AG04450 (cell line): Measurements from ENCODE around the gene LRRC4B. TPM values are rescaled to one million over a fixed set of nuclear protein-coding genes. Genes with fewer than 3 reads are reported as not detected.

Source experiments
- CTCF ChIA-PET: fragments of 300-600, 350-600 bp; formaldehyde crosslinking; extraction: SDS; loops from one replicate; lab custom pipeline; 2022; ENCODE audit warnings: antibody characterized with exemption, inconsistent platforms; lab: Charles Lee
- POLR2A ChIA-PET: fragments of 350-600 bp; formaldehyde crosslinking; extraction: SDS; loops from one replicate; lab custom pipeline; 2021; ENCODE audit warnings: antibody characterized with exemption, inconsistent platforms; lab: Yijun Ruan, JAX
- DNase-seq: peaks from one replicate; pipeline ENCODE4 v3.0.0-alpha.2; 2011; ENCODE audit warnings: low read depth, low spot score
- H3K27ac ChIP-seq: one replicate; pipeline ENCODE4 v1.5.1; 2012; ENCODE audit warnings: low read depth, low read length, control low read depth
- H3K27me3 ChIP-seq: one replicate; pipeline ENCODE4 v1.6.0; 2012; ENCODE audit warnings: low read length; ENCODE audit not compliant: control insufficient read depth, insufficient read depth
- H3K4me3 ChIP-seq: 2 replicates; pipeline ENCODE4 v1.5.1; 2011; ENCODE audit warnings: mild to moderate bottlenecking, low read depth, low read length, control low read depth
- H3K9me3 ChIP-seq: 2 replicates; pipeline ENCODE4 v1.5.1; 2012; ENCODE audit warnings: low read length; ENCODE audit not compliant: control insufficient read depth, insufficient read depth
- CTCF ChIP-seq: IDR thresholded peaks from 2 replicates; pipeline ENCODE4 v1.5.1; 2011; ENCODE audit warnings: low read depth, low read length, control low read depth, inconsistent platforms
- polyA plus RNA-seq: library from polyadenylated mRNA; depleted of rRNA; stranded (reverse); fragments of >200 nt; gene quantifications from 2 replicates; pipeline ENCODE4 v1.2.3, GENCODE V29; 2011

LRRC4B gene
- polyA plus RNA-seq, 1 experiment: not detected

- no peak for TF ChIP-seq CTCF
- Histone ChIP-seq H3K4me3 (no peak overlapping the region), H3K9me3 (peaks cover 13% of the 10 kb centered on the region), H3K27ac (no peak overlapping the region), H3K27me3 (no peaks in the 10 kb centered on the region)
- POLR2A ChIA-PET: no interaction called here
- no peak for DNase-seq
- CTCF ChIA-PET: interaction anchor here (1.1 kb wide), 1 partner anchor 123 kb away, joined by 4 read pairs; no protein-coding TSS in a partner anchor
Measured at GRCh38 chr19:50480281-50481111, 87.7 kb downstream of the LRRC4B start.

DNA sequence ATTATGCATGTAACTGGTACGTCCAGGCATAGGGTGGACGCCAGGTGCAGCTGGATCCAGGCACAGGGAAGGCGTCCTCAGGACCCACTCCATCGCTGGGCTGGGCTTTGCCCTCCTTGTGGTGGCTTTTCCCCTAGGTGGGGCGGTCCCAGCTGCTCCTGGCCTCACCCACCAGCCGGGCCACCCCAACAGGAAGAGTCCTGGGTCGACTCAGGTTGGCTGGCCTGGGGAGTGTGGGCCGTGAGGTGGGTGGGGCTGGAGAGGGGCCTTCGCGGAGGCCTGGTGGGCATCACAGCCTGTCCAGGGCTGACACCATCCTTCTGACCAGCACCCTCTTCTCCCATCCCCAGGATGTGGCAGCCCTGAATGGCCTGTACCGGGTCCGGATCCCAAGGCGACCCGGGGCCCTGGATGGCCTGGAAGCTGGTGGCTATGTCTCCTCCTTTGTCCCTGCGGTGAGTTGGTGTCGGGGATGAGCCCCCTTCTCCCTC, 88.4 kb downstream of the LRRC4B start:
- no peak for TF ChIP-seq CTCF
- Histone ChIP-seq H3K27ac (no peak overlapping the region), H3K9me3 (peaks cover 13% of the 10 kb centered on the region), H3K27me3 (no peaks in the 10 kb centered on the region), H3K4me3 (no peak overlapping the region)
- DNase-seq: no peak
- CTCF ChIA-PET: interaction anchor here (0.7 to 1.5 kb wide), 5 partner anchors 14 to 122 kb away, joined by 3 to 6 read pairs (median 4); partner anchors contain the start of gene NR1H2
- POLR2A ChIA-PET: interaction anchor here (0.6 to 1.8 kb wide), 2 partner anchors 19 to 31 kb away, joined by 3 to 4 read pairs; partner anchors contain the start of gene JOSD2

DNA sequence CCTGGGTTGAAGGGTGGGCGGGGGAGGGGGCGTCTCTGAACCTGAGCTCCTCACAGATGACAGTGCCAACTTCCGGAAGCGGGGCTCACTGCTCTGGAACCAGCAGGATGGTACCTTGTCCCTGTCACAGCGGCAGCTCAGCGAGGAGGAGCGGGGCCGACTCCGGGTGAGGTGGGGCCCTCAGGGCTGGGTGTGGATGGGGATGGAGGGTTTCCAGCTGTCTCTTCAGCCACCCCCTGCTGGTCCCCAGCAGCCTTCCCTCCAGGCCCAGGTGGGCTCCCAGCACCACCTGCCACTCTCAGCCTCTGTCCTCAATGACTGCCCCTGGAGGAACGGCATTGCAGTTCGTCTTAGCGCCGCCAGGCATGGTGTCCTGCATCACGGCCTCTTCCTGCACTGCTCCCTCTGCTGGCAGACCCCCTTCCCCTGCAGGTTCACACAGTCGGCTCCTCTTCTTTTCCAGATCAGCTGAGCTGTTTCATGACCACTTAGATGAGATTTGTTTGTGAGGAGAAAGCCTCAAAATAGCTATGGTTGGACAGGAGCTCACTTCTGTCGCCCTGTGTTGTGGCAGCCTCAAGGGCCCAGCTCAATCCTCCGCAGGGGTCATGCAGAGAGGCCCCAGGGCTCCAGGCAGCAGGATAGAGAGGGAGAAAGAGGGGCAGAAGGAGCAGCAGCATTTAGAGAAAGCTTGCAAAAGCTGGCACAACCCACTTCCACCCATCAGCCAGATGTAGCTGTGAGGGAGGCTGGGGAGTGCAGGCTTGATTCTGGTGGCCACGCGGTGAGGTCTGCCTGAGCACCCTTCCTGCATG, 89.1 kb downstream of the LRRC4B start:
- H3K27me3 ChIP-seq: no peaks in the 10 kb centered on the region
- ChIA-PET POLR2A (interaction anchor here (0.6 to 1.8 kb wide), 3 partner anchors 18 to 32 kb away, joined by 3 to 4 read pairs (median 3); partner anchors contain the start of gene JOSD2), CTCF (interaction anchor here (0.6 to 1.5 kb wide), 10 partner anchors 10 to 122 kb away, joined by 3 to 6 read pairs (median 4); partner anchors contain the start of gene NR1H2)
- no peak overlapping the region for H3K27ac ChIP-seq
- no peak for DNase-seq
- peak; percentile 59 for TF ChIP-seq CTCF
- H3K4me3 ChIP-seq: no peak overlapping the region
- H3K9me3 ChIP-seq: peaks cover 13% of the 10 kb centered on the region

- no peak overlapping the region for H3K4me3 ChIP-seq
- ChIA-PET CTCF (interaction anchor here (0.6 to 1.5 kb wide), 4 partner anchors 12 to 109 kb away, joined by 3 to 5 read pairs (median 4); no protein-coding TSS in a partner anchor), POLR2A (interaction anchor here (0.7 to 1.8 kb wide), 2 partner anchors 31 to 33 kb away, joined by 3 read pairs; partner anchors contain the start of gene JOSD2)
Measured at GRCh38 chr19:50477751-50478515, 90.3 kb downstream of the LRRC4B start.

More at GRCh38 chr19:50477751-50478515, 90.3 kb downstream of the LRRC4B start:
- no peak for TF ChIP-seq CTCF
- peaks cover 13% of the 10 kb centered on the region for H3K9me3 ChIP-seq
- H3K27me3 ChIP-seq: no peaks in the 10 kb centered on the region
- H3K27ac ChIP-seq: no peak overlapping the region
- no peak for DNase-seq
